ENCODE measurements around the gene SLC39A10.
"Not testable (repeated sequence)": the region's sequence is repeated elsewhere in the genome, so short reads cannot be mapped to it uniquely, and the experiment has no call there.

The SLC39A10 gene

DNA sequence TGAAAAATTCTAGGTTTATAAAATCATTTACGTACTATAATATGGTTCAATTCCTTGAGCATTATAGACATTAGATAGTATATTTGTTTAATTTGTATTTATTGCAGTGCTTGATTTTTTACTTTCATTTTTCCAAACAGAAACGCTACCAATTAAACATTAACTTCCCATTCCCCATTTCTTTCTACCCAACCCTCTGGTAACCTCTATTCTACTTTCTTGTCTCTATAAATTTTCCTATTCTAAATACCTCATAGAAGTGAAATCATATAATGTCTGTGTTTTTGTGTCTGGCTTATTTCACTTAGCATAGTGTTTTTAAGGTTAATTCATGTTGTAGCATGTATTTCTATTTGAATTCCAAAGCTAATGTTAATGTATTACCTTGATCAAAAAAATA is 11.6 kb upstream of the SLC39A10 start:
- DNase-seq (ENCODE audit: low read depth), result no peak

DNA sequence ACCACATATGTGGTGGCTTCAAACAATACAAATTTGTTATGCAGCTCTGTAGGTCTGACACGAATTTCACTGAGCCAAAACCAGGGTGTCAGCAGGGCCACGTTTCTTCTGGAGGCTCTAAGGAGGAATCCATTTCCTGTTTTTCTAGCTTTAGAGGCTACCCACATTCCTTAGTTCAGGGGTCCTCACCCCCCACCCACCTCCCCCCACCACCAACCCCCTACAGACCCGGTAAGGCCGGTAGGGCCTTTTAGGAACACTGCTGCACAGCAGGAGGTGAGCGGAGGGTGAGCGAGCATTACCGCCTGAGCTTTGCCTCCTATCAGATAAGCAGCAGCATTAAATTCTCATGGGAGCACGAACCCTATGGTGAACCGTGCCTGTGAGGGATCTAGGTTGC is 10.6 kb upstream of the SLC39A10 start:
- no peak for DNase-seq (ENCODE audit: low read depth)

DNA sequence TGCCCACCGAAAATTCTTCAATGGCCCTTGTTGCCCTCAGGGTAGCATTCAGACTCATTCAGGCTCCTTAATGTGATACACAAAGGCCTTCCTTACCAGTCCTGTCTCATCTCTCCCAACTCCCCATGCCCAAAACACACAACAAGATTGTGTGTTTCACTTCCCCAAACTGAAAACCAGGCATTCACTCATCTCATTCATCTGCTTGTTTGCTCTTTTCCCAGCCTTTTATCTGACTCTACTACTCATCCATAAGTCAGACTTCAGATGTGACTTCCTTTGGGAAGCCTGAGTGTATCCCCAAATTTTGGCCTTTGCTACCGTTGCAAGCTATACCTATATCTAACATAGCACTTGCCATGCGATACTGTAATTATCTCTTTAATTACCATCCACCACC is 9.7 kb upstream of the SLC39A10 start:
- no peak for DNase-seq (ENCODE audit: low read depth)

DNA sequence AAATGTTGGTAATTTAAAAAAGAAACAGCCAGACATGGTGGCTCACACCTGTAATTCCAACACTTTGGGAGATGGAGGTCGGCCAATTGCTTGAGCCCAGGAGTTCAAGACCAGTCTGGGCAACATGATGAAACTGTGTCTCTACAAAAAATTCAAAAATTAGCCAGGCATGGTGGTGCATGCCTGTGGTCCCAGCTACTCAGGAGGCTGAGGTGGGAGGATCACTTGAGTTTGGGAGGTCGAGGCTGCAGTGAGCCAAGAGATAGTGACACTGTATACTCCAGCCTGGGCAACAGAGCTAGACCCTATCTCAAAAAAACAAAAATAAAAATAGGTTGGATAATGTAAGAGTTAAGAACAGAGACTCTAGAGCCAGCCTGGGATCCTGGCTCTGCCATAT is 8.7 kb upstream of the SLC39A10 start:
- DNase-seq (ENCODE audit: low read depth), result not testable (repeated sequence)

DNA sequence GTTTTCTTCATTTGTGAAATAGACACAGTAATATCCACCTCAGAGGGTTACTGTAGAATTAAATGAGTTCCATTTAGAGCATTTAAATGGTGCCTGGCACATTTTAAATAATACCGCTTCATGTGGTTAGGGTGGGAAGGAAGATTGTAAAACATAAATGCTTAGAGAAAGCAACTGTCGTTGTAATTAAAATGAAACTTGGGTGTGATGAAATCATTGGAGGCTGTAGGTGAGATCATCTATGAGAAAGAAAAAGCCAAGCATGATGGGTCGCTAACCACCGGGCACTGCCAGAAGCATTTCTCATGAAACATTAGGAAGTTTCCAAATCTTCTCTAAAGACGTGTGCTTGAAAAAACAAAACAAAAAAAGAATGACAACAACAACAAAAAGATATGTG is 8.2 kb upstream of the SLC39A10 start:
- DNase-seq (ENCODE audit: low read depth), result no peak

DNA sequence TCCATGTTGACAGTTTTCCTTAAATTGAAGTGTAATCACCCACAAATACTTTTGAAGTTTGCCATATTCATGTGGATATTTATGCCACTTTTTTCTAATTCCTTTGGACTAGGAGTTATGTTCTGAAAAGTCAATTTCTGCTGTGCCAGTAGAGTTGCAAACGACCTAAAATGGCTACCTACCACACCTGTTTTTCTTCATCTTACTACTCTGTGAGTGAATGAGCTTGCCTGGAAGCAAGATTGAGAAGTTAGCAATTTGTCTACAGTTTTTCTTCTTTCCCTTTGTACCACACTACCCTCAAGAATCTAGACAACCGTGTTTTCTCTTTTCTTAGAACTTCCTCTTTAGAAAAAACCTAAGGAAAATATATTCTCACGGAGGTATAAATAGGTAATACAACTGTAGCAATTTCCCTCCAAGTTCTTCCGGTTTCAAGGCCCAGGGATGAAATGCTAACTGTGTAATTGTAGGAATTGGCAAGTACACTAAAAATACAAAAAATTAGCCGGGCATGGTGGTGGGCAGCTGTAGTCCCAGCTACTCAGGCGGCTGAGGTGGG is 7.3 kb upstream of the SLC39A10 start:
- no peak for DNase-seq (ENCODE audit: low read depth)

DNA sequence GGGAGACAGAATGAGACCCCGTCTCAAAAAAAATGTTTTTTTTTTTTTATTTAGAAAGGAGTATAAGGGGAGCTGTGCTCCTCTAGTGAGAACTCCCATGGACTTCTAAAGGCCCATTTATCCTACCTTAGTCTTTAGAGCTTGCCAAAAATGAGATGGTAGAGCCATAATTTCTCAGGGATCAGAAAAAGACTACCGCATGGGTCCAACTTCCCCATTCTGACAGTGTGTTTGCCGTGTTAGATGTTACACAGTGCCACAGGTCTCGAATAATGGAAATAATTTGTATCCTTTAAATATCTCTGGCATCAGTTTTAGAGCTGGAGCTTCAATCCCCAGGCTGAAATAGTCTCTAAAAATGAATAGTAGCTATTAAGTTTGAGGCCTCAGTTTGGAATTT is 6.0 kb upstream of the SLC39A10 start:
- DNase-seq (ENCODE audit: low read depth), result no peak

DNA sequence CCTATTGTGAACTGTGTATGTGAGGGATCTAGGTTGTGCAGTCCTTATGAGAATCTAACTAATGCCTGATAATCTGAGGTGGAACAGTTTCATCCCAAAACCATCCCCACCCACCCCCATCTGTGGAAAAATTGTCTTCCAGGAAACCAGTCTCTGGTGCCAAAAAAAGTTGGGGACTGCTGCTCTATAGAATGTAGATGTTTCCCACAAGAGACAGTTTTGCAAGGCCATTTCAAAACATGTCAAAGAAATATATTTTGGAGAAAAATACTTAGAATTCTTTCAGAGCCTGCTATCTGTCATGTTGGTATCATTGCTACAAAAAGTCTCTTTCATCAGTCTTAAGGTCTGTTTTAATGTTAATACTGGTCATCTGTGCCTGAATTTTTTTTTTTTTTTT is 4.1 kb upstream of the SLC39A10 start:
- no peak for DNase-seq (ENCODE audit: low read depth)

DNA sequence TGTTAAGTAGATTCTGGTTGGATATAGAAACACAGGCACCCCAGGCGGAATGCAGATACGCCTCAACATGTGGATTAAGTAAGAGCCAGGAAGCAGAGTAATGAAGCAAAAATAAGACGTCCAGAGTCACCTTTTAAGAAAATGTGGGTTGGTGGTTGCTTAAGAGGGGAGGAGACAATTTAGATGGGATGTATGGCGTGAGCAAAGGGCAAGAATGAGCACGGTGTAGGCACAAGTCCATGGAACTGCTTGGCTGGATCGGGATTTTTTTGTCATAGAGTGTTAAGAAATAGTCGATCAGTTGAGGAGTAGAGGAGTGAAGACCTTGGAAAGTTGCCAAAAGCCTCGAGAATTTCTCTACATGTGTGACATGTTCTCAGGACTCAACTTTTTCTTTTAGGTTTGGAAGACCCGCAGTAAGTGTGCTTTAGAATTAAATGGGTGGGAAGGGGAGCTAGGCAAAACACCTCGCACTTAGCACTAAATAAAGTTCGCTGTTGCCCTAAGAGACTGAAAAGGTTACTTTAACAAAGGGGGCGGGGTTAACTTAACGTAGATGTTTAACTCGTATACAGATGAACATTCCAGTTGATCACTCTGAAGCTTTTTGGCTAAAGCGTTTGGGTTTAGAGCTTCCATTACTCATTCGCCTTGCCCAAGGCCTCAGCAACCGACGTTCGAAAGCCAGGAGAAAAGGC is 716 bp upstream of the SLC39A10 start:
- no peak for DNase-seq (ENCODE audit: low read depth)

DNA sequence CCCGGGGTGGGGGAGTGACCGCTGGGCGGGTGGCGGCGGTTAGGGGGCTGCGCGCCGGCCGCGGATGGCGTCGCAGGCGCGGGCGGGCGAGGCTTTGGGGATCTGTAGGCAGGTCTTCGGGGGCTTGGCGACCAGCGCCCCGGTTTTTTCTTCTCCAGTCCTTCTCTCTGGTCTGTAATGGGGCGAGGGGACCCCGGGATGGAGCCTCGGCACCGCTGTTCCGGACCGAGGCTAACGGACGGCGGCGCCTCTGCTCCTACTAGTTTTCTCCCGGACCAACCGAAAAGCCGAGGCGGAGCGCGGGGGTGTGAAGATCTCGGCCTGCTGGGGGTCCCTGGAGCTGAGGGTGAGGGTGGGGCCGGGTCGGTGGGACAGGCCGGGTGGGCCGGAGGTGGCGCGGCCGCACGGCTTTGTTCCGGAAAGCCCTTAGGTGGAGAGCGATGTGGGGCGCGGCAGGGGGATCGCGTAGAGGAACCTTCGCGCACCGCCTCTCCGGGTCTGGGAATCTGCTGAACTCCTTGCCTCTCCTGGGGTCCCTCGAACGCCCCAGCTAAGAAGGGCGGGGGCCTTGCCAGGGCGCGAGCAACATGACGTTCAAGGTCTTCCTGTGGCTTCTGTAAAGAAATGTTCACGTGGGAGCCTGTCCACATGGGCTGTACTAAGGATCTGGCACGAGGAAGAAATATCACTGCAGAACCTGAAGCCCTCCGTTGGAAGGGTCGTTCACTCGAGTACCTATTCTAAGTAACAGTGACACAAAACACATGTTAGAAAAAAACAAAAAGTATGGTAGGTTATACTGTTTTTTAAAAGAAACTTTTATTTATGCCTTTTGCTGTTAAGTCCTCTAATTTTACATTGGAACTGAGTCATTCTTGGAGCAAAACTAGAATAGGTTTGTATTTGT is 861 bp downstream of the SLC39A10 start:
- peak; percentile 52 for DNase-seq (ENCODE audit: low read depth)

DNA sequence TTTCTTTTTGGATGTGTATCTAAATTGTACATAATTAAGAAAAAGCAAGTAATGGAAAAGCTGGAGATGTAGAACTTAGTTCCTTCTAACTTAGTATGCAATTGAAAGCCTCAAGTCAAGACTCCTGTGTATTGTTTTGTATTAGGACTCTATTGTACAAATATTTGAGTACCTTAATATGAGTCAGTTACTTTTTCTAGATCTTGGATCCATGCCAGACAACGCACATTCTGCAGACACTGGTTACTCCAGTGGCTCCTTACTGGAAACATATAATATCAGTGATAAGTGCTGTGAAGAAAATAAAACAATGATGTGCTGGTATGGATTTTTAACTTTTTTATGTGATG is 1.5 kb downstream of the SLC39A10 start:
- DNase-seq (ENCODE audit: low read depth), result peak; percentile 31

DNA sequence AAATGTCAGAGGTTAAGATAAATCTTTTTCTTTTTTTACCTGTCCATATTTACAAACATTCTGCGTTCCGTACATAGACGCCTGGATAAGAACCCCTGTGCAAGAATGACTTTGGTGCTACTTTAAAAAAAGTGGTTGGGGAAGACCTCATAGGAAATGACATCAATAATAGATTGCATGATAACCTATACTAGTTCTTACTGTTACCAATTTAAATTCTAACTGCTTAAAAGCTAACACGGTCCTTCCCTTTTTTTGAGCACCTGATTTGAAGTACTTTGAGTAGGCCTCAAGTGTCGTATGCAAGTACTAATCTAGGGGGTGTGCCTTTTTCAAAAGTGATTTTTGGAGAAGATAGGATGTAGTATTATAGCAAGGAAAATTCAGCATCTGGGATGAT is 2.1 kb downstream of the SLC39A10 start:
- DNase-seq (ENCODE audit: low read depth), result no peak

DNA sequence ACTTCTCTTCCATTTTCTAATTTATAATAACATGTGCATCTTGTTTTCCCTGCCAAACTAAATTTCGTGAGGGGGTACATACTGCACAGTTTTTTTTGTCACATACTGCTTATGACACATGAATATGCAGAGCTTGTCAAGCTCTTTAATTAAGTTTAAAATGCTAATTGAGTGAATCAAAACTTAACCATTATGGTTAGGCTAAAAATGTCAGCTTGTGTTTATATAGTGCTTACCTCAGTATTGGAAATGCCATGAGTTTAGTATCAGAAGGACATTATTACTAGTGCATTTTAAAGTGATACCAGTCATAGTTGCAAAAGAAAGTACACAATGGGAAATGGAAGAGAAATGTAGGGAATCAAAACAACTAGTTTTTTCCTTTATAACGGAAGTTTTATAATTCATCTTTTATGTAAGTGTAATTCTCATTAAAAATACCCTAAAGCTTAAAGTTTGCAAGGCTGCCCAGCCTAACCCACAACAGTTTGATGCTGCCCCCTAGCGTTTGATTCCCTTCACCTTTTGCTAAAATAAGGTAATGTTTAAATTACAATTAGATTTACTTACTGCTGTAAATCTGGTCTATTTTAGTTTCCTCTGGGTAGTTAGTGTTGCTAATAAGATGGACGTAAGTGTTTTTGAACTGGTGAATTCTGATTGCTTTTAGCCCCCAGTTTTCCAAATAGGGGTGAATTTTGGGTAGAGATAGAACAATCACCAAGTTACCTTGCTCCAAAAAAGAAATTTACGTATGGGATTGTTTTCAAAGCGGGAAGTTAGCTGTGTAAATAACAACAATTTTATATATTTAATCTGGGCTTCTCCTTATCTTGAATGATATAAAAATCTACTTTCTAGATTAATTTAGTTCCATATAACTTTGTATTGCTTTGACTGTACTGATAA is 3.2 kb downstream of the SLC39A10 start:
- DNase-seq (ENCODE audit: low read depth), result peak; percentile 63

DNA sequence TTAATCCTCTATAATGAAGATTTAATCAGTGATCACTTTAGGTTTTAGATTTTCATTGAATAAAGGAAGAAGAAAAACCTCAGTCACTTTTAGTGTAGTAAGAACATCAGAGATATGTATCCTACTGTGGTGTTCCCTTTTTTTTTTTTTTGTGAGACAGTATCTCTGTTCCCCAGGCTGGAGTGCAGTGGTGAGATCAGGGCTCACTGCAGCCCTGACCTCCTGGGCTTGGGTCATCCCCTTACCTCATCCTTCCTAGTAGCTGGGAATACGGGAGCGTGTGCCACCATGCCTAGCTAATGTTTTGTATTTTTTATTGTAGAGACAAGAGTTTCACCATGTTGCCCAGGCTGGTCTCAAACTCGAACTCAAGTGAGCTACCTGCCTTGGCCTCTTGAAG is 5.1 kb downstream of the SLC39A10 start:
- no peak for DNase-seq (ENCODE audit: low read depth)

DNA sequence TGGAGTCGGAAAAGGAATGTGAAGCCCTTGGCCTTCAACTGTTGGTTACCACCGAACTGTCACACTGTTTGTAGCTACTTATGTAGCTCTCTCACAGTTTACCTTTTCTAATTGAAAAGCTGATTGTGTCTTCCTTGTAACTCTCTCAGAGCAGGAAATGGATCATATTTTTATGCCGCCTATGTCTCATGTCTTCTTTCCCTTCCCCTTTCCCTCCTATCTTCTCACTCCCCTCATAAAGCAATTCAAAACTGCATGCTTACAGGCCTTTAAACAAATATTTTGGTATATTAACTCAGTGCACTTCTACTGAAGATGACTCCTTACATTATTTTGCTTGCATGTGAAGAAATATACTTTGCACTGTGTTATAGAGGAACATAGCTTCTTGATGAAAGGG is 6.0 kb downstream of the SLC39A10 start:
- no peak for DNase-seq (ENCODE audit: low read depth)

DNA sequence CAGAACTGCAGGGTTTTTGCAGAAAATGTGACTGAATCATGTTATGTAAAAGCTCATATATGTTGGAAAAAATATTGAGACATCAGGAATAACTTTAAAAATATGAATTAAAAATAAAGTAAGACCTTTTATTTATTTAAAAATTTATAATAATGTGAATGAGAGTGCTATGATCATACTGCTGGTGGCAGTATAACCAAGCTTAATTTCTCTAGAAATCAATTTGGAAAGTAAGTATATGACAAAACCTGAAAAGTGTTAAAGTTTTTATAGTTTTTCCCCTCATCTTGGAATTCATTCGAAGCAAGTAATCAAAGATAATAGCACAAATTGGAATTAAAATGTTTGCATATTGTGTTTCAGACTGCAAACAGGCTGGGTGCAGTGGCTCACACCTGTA is 7.5 kb downstream of the SLC39A10 start:
- no peak for DNase-seq (ENCODE audit: low read depth)

DNA sequence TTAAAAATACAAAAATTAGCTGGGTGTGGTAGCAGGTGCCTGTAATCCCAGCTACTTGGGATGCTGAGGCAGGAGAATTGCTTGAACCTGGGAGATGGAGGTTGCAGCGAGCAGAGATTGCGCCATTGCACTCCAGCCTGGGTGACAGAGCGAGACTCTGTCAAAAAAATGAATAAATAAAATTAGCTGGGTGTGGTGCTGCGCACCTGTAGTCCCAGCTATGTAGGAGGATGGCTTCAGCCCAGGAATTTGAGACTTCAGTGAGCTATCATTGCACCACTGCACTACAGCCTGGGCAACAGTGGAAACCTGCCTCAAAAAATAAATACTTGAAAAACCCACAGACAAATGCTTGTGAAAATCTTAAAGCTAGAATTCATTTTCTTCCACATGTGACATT is 8.1 kb downstream of the SLC39A10 start:
- not testable (repeated sequence) for DNase-seq (ENCODE audit: low read depth)

DNA sequence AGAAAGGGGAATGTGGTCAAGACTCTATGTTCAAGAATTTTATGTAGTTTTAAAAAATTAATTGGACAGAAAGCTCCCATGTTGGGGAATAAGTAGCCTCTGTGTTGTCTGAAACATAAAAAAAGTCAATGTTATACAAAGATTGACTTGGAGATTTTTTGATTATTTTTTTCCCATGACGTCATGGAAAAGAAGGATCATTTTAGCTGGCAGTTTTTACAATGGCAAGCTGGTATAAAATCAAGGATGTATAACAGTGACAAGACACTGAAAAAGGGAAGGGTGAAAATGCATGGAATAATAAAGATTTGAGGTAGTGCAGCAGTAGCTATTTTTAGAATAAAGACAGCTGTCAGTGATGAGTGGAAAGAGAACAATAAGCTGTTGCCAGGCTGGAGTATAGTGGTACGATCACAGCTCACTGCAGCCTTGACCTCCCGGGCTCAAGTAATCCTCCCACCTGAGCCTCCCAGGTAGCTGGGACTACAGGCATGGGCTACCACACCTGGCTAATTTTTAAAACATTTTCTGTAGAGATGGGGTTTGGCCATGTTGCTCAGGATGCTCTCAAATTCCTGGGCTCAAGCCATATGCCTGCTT is 9.2 kb downstream of the SLC39A10 start:
- DNase-seq (ENCODE audit: low read depth), result no peak

DNA sequence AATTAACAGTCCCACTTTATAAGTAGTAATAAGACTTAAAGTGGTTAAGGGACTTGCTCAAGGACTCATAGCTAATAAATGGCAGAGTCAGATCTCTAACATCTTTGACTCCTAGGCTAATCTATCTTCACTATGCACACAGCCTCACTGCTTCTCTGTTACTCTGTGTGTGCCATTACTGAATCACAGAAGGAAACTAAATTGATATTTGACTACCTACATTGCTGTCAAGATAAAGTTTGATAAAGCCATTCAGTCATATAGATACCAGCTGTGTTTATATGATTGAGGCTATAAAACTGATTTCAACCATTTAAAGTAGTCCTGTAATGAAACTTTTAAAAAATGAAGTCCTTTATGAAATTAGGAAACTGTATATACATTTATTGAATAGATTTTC is 10.9 kb downstream of the SLC39A10 start:
- DNase-seq (ENCODE audit: low read depth), result no peak

DNA sequence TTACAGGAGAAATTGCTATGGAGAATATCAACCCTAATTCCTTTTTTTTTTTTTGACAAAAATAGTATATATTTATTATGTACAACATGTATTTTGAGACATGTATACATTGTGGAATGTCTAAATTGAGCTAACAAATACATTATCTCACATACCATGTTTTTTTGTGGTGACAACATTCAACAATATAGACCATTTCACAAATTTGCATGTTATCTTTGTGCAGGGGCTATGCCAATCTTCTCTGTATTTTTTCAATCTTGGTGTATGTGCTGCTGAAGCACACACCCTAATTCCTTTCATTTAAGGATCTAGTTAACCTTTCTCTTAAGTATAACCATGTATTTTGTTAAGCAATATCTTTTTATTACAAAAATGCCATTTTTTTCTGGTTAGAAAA is 13.2 kb downstream of the SLC39A10 start:
- no peak for DNase-seq (ENCODE audit: low read depth)

DNA sequence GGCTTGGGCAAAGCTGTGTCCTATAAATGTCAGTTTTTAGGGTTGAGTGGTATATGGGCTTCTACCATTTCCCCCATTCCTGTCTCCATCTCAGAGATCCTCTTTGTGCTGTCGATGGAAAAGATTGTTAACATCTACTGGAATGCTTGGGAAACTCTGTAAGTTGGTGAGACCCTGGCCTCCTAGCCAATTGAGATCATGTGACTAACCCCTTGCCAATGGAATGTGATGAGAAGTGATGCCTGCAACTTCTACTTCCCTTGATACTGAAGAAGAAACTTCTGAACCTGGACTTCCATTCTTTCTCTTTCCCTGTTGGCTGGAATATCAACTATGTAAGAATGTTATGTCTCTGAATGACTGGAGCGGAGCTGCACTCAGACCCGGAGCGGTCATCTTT is 14.5 kb downstream of the SLC39A10 start:
- DNase-seq (ENCODE audit: low read depth), result no peak

DNA sequence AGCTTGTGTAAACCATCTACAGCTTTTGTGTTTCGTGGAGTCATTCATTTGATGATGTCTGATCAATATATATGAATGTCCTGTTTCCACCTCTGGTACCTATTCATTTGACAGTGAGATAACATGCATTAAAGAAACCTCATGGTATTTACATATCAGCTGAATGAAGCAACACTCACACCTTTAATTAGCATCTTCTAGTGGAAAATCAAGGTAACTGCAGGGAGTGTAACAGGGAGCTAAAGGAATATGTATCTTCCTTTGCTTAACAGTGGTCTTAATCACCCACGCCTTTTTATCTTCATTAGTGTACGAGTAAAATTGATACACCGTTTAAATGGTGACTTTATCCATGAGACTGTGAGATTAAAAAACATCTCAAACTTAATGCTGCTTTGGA is 15.6 kb downstream of the SLC39A10 start:
- DNase-seq (ENCODE audit: low read depth), result no peak

Measured in stromal cell of bone marrow (primary cell).